Measurements from ENCODE around the gene SYAP1.

GRCh38 chrX:16778993-16779392, 59.6 kb downstream of the SYAP1 start:
- TF ChIP-seq POLR2AphosphoS5 (IDR thresholded peaks at IDR 0.05) = no peak
- TF ChIP-seq, protein P1, sequence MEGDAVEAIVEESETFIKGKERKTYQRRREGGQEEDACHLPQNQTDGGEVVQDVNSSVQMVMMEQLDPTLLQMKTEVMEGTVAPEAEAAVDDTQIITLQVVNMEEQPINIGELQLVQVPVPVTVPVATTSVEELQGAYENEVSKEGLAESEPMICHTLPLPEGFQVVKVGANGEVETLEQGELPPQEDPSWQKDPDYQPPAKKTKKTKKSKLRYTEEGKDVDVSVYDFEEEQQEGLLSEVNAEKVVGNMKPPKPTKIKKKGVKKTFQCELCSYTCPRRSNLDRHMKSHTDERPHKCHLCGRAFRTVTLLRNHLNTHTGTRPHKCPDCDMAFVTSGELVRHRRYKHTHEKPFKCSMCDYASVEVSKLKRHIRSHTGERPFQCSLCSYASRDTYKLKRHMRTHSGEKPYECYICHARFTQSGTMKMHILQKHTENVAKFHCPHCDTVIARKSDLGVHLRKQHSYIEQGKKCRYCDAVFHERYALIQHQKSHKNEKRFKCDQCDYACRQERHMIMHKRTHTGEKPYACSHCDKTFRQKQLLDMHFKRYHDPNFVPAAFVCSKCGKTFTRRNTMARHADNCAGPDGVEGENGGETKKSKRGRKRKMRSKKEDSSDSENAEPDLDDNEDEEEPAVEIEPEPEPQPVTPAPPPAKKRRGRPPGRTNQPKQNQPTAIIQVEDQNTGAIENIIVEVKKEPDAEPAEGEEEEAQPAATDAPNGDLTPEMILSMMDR (IDR thresholded peaks at IDR 0.05) = no peak
- no peak for TF ChIP-seq POLR2A (IDR thresholded peaks at IDR 0.05)
- TF ChIP-seq EP300 (IDR thresholded peaks at IDR 0.05) = no peak
